GM19238 (cell line): ENCODE data around the gene LMOD1.
"Not testable (repeated sequence)": the region's sequence is repeated elsewhere in the genome, so short reads cannot be mapped to it uniquely, and the experiment has no call there.

Experiments used
- DNase-seq: peaks from one replicate; pipeline ENCODE4 v3.0.0; 2011; ENCODE audit warnings: low spot score; ENCODE audit not compliant: insufficient read length

The LMOD1 gene

DNA sequence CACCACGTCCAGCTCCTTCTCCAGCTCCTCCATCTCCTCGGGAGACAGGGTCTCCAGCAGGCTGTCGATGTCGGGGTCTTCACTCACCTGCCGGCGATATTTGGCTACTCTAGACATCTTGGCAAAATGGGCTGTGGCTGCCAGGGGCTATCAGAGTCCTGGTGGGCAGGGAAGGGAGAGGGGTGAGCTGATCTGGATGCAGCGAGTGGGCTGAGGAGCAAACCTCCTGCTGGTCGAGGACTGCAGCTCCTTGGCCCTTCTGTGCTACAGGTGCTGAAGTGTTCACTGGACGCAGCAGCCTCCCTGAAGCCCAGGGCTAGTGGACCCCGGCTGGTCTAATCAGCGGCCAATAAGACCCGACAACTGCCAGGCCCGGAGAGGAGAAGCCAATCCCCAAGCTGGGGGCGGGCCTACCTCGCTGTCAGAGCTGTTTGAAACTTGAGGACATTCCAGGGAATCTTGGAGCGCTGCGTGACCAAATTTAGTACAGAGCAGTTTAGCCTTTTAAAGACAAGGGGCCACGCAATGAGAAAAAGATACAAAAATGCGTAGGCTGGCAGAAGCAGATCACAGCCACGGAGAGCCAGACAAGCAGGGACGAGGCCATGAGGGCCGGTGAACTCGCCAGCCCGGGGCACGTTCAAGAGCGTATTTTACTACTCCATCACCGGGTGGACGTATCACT lies at the start of gene LMOD1:
Gene LMOD1, minus strand, starts transcription at position 325 of the 685 bp plus-strand sequence. Its CDS starts 208 bp downstream, at position 117.
- no peak for DNase-seq

GRCh38 chr1:201990427-201990826 lies 44.1 kb upstream of the LMOD1 start:
- no peak for DNase-seq

GRCh38 chr1:201989354-201990128 lies 43.2 kb upstream of the LMOD1 start:
- DNase-seq = no peak

DNA sequence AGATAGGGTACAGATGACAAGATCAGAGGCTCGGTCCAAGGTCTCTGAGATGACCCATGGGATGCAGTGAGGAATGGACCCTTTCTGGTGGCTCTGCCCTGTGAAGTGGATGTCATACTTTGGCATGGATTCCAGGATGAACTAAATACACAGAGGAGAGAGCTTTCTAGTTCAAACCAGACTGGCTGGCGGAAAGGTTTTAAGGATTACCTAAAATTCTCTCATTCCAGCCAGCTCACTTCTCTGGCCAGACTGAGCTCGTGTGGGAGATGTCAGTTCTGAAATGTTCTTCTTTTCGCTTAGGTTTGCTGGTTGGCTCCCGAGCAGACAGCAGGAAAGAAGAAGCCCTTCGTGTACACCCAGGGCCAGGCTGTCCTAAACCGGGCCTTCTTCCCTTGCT lies 42.3 kb upstream of the LMOD1 start:
- no peak for DNase-seq

DNA sequence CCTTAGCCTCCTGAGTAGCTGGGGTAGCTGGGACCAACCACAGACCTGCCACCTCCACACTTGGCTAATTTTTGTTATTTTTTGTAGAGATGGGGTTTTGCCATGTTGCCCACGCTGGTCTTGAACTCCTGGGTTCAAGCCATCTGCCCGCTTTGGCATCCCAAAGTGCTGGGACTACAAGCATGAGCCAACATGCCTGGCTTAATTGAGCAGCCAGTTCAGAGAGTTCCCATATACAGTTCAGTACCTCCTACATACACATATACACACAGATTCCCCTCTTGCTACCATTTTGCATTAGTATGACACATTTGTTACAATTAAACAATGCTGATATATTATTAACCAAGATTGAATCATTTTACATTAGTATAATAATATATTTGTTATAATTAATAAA lies 39.0 kb upstream of the LMOD1 start:
- no peak for DNase-seq

GRCh38 chr1:201984446-201984845 lies 38.1 kb upstream of the LMOD1 start:
- DNase-seq = no peak

DNA sequence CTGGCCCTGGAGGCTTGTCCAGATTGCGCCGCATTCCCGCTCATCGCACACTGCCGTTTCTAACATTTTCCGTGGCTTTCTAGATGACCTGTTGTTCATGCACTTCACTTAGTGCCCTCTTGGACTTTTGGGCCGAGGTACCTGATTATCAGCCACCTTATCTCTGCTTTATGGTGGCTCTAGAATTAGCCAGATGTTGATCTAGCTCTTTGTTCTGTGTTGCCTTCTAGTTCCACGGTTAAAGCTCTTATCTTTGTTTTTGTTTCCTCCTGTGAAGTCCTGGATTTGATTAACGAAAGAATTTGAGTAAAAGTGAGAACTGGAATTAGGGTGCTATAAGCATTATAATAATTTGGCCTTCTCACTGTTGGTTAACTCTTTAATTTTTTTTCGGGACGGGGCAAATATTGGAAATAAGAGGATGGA lies 37.0 kb upstream of the LMOD1 start:
- DNase-seq = no peak

DNA sequence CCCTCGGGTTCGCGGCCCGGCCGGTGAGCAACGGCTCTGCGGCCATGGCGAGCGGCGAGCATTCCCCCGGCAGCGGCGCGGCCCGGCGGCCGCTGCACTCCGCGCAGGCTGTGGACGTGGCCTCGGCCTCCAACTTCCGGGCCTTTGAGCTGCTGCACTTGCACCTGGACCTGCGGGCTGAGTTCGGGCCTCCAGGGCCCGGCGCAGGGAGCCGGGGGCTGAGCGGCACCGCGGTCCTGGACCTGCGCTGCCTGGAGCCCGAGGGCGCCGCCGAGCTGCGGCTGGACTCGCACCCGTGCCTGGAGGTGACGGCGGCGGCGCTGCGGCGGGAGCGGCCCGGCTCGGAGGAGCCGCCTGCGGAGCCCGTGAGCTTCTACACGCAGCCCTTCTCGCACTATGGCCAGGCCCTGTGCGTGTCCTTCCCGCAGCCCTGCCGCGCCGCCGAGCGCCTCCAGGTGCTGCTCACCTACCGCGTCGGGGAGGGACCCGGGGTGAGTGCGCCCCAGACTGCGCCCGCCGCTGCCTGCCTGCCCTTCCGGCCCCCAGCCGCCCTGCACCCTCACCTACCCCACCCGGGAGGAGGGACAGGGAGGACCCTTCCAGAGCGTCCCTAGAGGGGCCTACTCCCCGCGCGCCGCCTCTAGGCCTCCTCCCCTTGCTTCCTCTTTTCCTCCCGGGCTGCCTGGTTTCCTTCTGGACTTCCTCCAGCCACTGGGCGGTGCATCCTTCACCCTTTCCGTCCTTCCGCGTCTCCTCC lies 36.5 kb upstream of the LMOD1 start, which contains the start of gene RNPEP:
Gene RNPEP, plus strand, starts transcription at position 26 of the 757 bp plus-strand sequence. Its CDS starts 19 bp downstream, at position 45.
- peak; percentile 59 for DNase-seq

- peak; percentile 83 for DNase-seq
Measured at GRCh38 chr1:201982082-201982622, 35.8 kb upstream of the LMOD1 start.

DNA sequence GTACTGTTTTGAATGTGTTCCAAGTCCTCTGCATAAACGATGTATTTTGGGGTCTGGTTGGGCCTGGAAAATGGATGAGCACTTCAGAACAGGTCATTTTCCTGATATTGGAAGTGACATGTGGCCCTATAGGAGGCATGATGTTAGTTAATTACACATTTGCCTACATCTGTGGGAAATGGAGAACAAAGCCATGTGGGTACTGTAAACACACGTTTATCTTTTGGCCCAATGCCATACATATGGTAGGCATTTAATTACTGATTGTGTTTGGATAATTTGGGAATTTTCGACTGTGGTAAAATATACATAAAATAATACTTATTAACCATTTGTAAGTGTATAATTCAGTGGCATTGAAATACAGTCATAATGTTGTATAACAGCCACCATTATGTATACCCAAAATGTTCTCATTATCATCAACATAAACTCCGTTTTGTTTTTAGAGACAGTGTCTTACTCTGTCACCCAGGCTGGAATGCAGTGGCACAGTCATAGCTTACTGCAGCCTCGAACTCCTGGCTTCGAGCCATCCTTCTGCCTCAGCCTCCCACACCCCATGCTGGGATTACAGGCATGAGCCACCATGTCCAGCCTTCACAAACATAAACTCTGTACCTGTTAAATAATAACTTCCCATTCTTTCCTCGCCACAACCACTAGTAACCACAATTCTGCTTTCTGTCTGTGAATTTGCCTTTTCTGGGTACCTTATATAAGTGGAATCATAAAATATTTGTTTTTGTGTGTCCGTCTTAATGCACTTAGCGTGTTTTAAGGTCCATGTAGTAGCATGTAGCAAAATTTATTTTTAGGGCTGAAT lies 24.2 kb upstream of the LMOD1 start:
- no peak for DNase-seq

GRCh38 chr1:201968202-201968925 lies 22.0 kb upstream of the LMOD1 start:
- no peak for DNase-seq

- DNase-seq = no peak
Measured at GRCh38 chr1:201966171-201966570, 19.8 kb upstream of the LMOD1 start.

DNA sequence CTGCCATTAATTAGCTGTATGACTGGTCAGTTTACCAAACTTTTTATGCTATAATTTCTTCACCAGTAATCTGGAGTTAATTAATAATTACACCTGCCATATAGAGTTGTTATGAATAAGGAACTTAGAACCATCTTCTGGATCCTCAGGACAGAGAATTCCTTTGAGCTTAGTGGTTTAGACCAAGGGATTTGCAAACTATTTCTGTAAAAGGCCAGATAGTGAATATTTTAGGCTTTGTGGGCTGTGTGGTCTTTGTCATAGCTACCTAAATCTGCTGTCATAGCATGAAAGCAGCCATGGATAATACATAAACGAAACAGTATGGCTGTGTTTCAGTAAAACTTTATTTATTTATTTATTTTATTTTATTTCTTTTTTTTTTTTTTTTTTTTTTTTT lies 17.9 kb upstream of the LMOD1 start:
- DNase-seq = no peak

- DNase-seq = not testable (repeated sequence)
Measured at GRCh38 chr1:201962382-201962781, 16.0 kb upstream of the LMOD1 start.

- no peak for DNase-seq
Measured at GRCh38 chr1:201958348-201958747, 12.0 kb upstream of the LMOD1 start.

DNA sequence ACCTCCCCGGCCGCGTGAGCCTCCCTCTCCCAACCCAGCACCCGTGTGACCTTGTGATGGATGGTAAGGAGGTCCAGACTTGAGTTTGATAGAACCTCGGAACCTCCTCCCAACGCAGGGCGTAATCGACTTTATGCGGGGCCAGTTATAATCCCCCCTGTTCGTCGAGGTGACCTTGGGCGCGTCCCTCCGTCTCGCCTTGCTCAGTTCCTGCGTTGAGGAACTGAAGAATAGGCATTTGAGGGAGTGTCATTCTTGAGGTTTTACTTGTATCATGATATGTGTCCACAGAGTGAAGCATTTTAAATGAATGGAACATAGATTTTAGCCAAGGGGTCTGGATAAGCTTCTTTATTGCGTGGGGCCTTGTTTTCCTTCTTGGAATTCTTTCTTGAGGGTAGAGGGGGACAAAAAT lies 9.4 kb upstream of the LMOD1 start:
- DNase-seq = no peak

GRCh38 chr1:201955009-201955728 lies 8.8 kb upstream of the LMOD1 start, which contains the start of gene TIMM17A:
TSS of gene TIMM17A (plus strand) at chr1:201955503. CDS start at chr1:201955527, 24 bp downstream.
- peak; percentile 89 for DNase-seq

- no peak for DNase-seq
Measured at GRCh38 chr1:201954263-201955008, 8.1 kb upstream of the LMOD1 start.

DNA sequence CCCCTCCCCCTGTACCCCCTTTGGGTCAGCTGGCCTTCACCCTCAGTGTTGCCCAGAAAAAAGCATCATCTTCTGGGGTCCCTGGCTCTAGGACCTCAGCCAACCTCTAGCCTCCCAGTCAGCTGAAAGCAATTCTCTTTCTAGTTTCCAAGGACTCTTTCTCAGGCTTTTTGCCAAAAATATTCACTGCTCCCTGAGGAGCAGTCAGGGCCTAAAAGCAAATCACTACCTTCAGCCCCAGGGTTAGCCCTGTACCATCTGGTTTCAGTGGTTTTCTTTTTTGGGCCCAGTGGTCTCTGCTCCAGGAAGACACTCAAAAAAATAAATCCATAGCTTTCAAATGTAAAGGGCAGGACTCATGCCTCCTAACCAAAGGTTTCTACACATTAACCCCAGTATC lies 3.1 kb upstream of the LMOD1 start:
- no peak for DNase-seq
